GM21619 (cell line): ENCODE data around the gene FOXD4L6.
"Not testable (repeated sequence)": the region's sequence is repeated elsewhere in the genome, so short reads cannot be mapped to it uniquely, and the experiment has no call there.

ENCODE experiments used
- ATAC-seq: cut with Tn5 transposase; IDR thresholded peaks from one replicate; pipeline ENCODE4 v1.9.1; 2021; ENCODE audit not compliant: unreplicated experiment

Gene FOXD4L6

GRCh38 chr9:41128581-41128980, at the start of gene FOXD4L6:
TSS of gene FOXD4L6 (minus strand) at chr9:41128681. CDS start at chr9:41128383, 298 bp downstream.
- ATAC-seq: not testable (repeated sequence)

- not testable (repeated sequence) for ATAC-seq
Measured at GRCh38 chr9:41174994-41175393, 46.5 kb upstream of the FOXD4L6 start.

GRCh38 chr9:41150116-41150515, 21.6 kb upstream of the FOXD4L6 start:
- not testable (repeated sequence) for ATAC-seq

- not testable (repeated sequence) for ATAC-seq
Measured at GRCh38 chr9:41141878-41142277, 13.4 kb upstream of the FOXD4L6 start.

GRCh38 chr9:41126746-41127446, 1.6 kb downstream of the FOXD4L6 start:
- not testable (repeated sequence) for ATAC-seq

GRCh38 chr9:41125936-41126335, 2.5 kb downstream of the FOXD4L6 start:
- ATAC-seq: not testable (repeated sequence)

- ATAC-seq: not testable (repeated sequence)
Measured at GRCh38 chr9:41125109-41125658, 3.3 kb downstream of the FOXD4L6 start.

GRCh38 chr9:41124250-41125108, 4.0 kb downstream of the FOXD4L6 start:
- ATAC-seq: not testable (repeated sequence)

GRCh38 chr9:41123812-41124211, 4.7 kb downstream of the FOXD4L6 start:
- not testable (repeated sequence) for ATAC-seq

- ATAC-seq: not testable (repeated sequence)
Measured at GRCh38 chr9:41123396-41123795, 5.1 kb downstream of the FOXD4L6 start.

GRCh38 chr9:41120696-41121095, 7.8 kb downstream of the FOXD4L6 start:
- not testable (repeated sequence) for ATAC-seq

GRCh38 chr9:41119719-41120118, 8.8 kb downstream of the FOXD4L6 start:
- ATAC-seq: not testable (repeated sequence)

- not testable (repeated sequence) for ATAC-seq
Measured at GRCh38 chr9:41119311-41119710, 9.2 kb downstream of the FOXD4L6 start.

GRCh38 chr9:41113348-41113747, 15.1 kb downstream of the FOXD4L6 start:
- ATAC-seq: not testable (repeated sequence)

- ATAC-seq: not testable (repeated sequence)
Measured at GRCh38 chr9:41111414-41111813, 17.1 kb downstream of the FOXD4L6 start.

GRCh38 chr9:41110913-41111312, 17.6 kb downstream of the FOXD4L6 start:
- not testable (repeated sequence) for ATAC-seq

GRCh38 chr9:41109253-41109652, 19.2 kb downstream of the FOXD4L6 start:
- ATAC-seq: not testable (repeated sequence)

GRCh38 chr9:41108816-41109215, 19.7 kb downstream of the FOXD4L6 start:
- ATAC-seq: not testable (repeated sequence)

- ATAC-seq: not testable (repeated sequence)
Measured at GRCh38 chr9:41106472-41107116, 21.9 kb downstream of the FOXD4L6 start.

- ATAC-seq: not testable (repeated sequence)
Measured at GRCh38 chr9:41105557-41106253, 22.8 kb downstream of the FOXD4L6 start.
